Upper lobe of left lung (tissue), 6 donors: ENCODE measurements around the gene PLXNB2. TPM values are rescaled to one million over a fixed set of nuclear protein-coding genes. Genes with fewer than 3 reads are reported as not detected.

Source experiments
- ATAC-seq, 2 donors: fragments of 200-7000 bp; cut with Tn5 transposase; one replicate each; pipeline ENCODE4 v1.9.1; 2022; ENCODE audit warnings: mild to moderate bottlenecking in 2 of 2, moderate library complexity in 2 of 2; ENCODE audit not compliant: low FRiP score in 2 of 2
- DNase-seq, 2 donors: peaks; one replicate each; pipeline ENCODE4 v3.0.0-alpha.2; 2019 to 2020
- H3K27ac ChIP-seq, 4 donors: fragments of 200-600 bp; sonication (generic); one replicate each; pipeline ENCODE4 v1.5.1; 2016 to 2019
- H3K27me3 ChIP-seq, 4 donors: fragments of 200-600 bp; sonication (generic); one replicate each; pipeline ENCODE4 v1.5.1; 2017 to 2019
- H3K36me3 ChIP-seq, 4 donors: fragments of 200-600 bp; sonication (generic); one replicate each; pipeline ENCODE4 v1.5.1; 2016 to 2019
- H3K4me1 ChIP-seq, 4 donors: fragments of 200-600 bp; sonication (generic); one replicate each; pipeline ENCODE4 v1.5.1; 2018 to 2019
- H3K4me3 ChIP-seq, 4 donors: fragments of 200-600 bp; sonication (generic); one replicate each; pipeline ENCODE4 v1.5.1; 2017 to 2019; ENCODE audit warnings: mild to moderate bottlenecking in 2 of 4, moderate library complexity in 1 of 4
- H3K9me3 ChIP-seq, 4 donors: fragments of 200-600 bp; sonication (generic); one replicate each; pipeline ENCODE4 v1.5.1; 2018 to 2019
- CTCF ChIP-seq, 6 experiments: fragments of 450-650 bp in 4 of 6; fragments of 200-600 bp in 2 of 6; sonication (generic) in 2 of 6; IDR thresholded peaks; one replicate each; pipeline ENCODE4 v1.5.1; 2016 to 2019; ENCODE audit warnings: antibody characterized with exemption in 6 of 6
- EP300 ChIP-seq, 4 donors: sonication (generic); formaldehyde crosslinking; IDR thresholded peaks; one replicate each; pipeline ENCODE4 v1.5.1; 2017; ENCODE audit warnings: antibody characterized with exemption in 4 of 4, control low read depth in 2 of 4
- POLR2A ChIP-seq, 4 donors: fragments of 450-650 bp; IDR thresholded peaks; one replicate each; pipeline ENCODE4 v1.5.1; 2016 to 2017; ENCODE audit warnings: antibody characterized with exemption in 4 of 4, mild to moderate bottlenecking in 2 of 4
- POLR2AphosphoS5 ChIP-seq, 2 donors: sonication (generic); formaldehyde crosslinking; IDR thresholded peaks; one replicate each; pipeline ENCODE4 v1.5.1; 2017; ENCODE audit warnings: antibody characterized with exemption in 2 of 2
- WGBS, 2 donors: methylation state at CpG; one replicate each; pipeline ENCODE4 v1.1.5; 2017 to 2018; 5-methylcytosine and 5-hydroxymethylcytosine counted together
- total RNA-seq, 6 donors: library from RNA; depleted of rRNA in 4 of 6; stranded (reverse); fragments of >200 nt in 4 of 6; gene quantifications; one replicate each; pipeline versions ENCODE4 v1.1.0 to v1.2.1, GENCODE V29; 2016 to 2021
- donor health status: DM: no; HTN: no; CAD: no; lungs with moderate emphysema.
- donor health status: DM: no; HTN: yes; CAD: no; lungs with severe emphysema.

PLXNB2 gene
- total RNA-seq, 6 donors from 2014 or later = 218 to 407 (median 313) TPM

- no peaks in the 10 kb centered on the region for H3K9me3 ChIP-seq
- no peaks in the 10 kb centered on the region for H3K36me3 ChIP-seq
- ATAC-seq = no peak
- no peak for TF ChIP-seq CTCF (IDR thresholded peaks at IDR 0.05)
- TF ChIP-seq POLR2A (IDR thresholded peaks at IDR 0.05) = no peak
- TF ChIP-seq POLR2AphosphoS5 (IDR thresholded peaks at IDR 0.05) = no peak
- no peak for TF ChIP-seq EP300 (IDR thresholded peaks at IDR 0.05)
- H3K27me3 ChIP-seq = no peaks in the 10 kb centered on the region
- no peak overlapping the region for H3K4me3 ChIP-seq
- 83 to 94% methylated on average over 8 to 9 of the region's 10 CpGs for WGBS, 2 donors
- H3K4me1 ChIP-seq = peaks cover 0 to 2% (median 1%) of the 10 kb centered on the region in 4 donors
- no peak overlapping the region for H3K27ac ChIP-seq
- DNase-seq = peak in 1 of 2 donors; percentile 57
Measured at GRCh38 chr22:50320671-50321325, 13.4 kb upstream of the PLXNB2 start.

DNA sequence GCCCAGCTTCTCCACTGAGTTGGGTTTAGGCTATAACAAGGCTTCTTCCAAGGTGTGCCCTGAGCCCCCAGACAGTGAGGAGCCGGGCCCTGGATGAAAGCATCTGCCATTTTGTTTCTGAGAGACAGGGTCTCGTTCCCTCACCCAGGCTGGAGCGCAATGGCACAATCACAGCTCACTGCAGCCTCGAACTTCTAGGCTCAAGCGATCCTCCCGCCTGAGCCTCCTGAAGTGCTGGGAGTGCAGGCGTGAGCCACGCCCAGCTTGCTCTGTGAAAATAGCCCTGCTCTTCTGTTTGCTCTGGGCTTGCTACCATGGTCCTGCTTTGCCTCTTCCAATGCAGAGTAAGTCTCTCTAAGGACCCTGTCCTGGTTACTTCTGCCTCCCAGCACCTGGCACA is 12.7 kb upstream of the PLXNB2 start:
- Histone ChIP-seq H3K36me3 (no peaks in the 10 kb centered on the region), H3K27me3 (no peaks in the 10 kb centered on the region), H3K27ac (no peak overlapping the region), H3K4me3 (no peak overlapping the region), H3K9me3 (no peaks in the 10 kb centered on the region), H3K4me1 (peaks cover 0 to 4% (median under 1%) of the 10 kb centered on the region in 4 donors)
- TF ChIP-seq POLR2AphosphoS5 (IDR thresholded peaks at IDR 0.05) (no peak), EP300 (IDR thresholded peaks at IDR 0.05) (no peak), POLR2A (IDR thresholded peaks at IDR 0.05) (no peak), CTCF (IDR thresholded peaks at IDR 0.05) (no peak)
- WGBS, 2 donors = 87 to 100% methylated on average over 4 to 7 of the region's 8 CpGs
- DNase-seq = no peak
- ATAC-seq = no peak

GRCh38 chr22:50319503-50319951 is 12.1 kb upstream of the PLXNB2 start:
- TF ChIP-seq POLR2A (IDR thresholded peaks at IDR 0.05) (no peak), CTCF (IDR thresholded peaks at IDR 0.05) (no peak), EP300 (IDR thresholded peaks at IDR 0.05) (no peak), POLR2AphosphoS5 (IDR thresholded peaks at IDR 0.05) (no peak)
- WGBS, 2 donors = 89 to 93% methylated on average over 8 to 15 of the region's 15 CpGs

GRCh38 chr22:50318698-50319411 is 11.4 kb upstream of the PLXNB2 start:
- H3K36me3 ChIP-seq = no peaks in the 10 kb centered on the region
- no peak overlapping the region for H3K27ac ChIP-seq
- TF ChIP-seq CTCF (IDR thresholded peaks at IDR 0.05) (no peak), EP300 (IDR thresholded peaks at IDR 0.05) (no peak), POLR2A (IDR thresholded peaks at IDR 0.05) (no peak), POLR2AphosphoS5 (IDR thresholded peaks at IDR 0.05) (no peak)
- no peak overlapping the region for H3K4me3 ChIP-seq
- WGBS, 2 donors = 83 to 88% methylated on average over 12 to 21 of the region's 21 CpGs
- ATAC-seq (no peak), DNase-seq (peak in 1 of 2 donors; percentile 74)
- H3K9me3 ChIP-seq = no peaks in the 10 kb centered on the region
- H3K27me3 ChIP-seq = no peaks in the 10 kb centered on the region
- peaks cover 11 to 17% (median 13%) of the 10 kb centered on the region in 4 donors for H3K4me1 ChIP-seq

More at GRCh38 chr22:50319503-50319951, 12.1 kb upstream of the PLXNB2 start:
- peak in 1 of 2 donors; percentile 79 for DNase-seq
- Histone ChIP-seq H3K27ac (no peak overlapping the region), H3K4me3 (no peak overlapping the region), H3K9me3 (no peaks in the 10 kb centered on the region), H3K36me3 (no peaks in the 10 kb centered on the region), H3K27me3 (no peaks in the 10 kb centered on the region), H3K4me1 (peaks cover 5 to 10% (median 6%) of the 10 kb centered on the region in 4 donors)
- ATAC-seq = no peak
